Liver (tissue), 9 donors: ENCODE data around the gene B3GALT4. TPM values are rescaled to one million over a fixed set of nuclear protein-coding genes. Genes with fewer than 3 reads are reported as not detected.

ENCODE experiments used
- DNase-seq: peaks from one replicate; pipeline ENCODE4 v3.0.0-alpha.2; 2017; ENCODE audit warnings: low spot score
- H3K27ac ChIP-seq, 2 donors: one replicate each; pipeline ENCODE4 v1.7.0; 2013; ENCODE audit warnings: inconsistent platforms in 2 of 2, low read length in 2 of 2, control low read depth in 1 of 2, low read depth in 1 of 2, mild to moderate bottlenecking in 1 of 2
- H3K27me3 ChIP-seq, 4 donors: one replicate each; pipeline versions ENCODE4 v1.6.1 to v1.7.0; 2013; ENCODE audit warnings: low read length in 3 of 4, inconsistent platforms in 1 of 4, mild to moderate bottlenecking in 1 of 4, moderate library complexity in 1 of 4; ENCODE audit not compliant: control insufficient read depth in 4 of 4, insufficient read depth in 4 of 4
- H3K36me3 ChIP-seq, 4 donors: one replicate each; pipeline versions ENCODE4 v1.6.1 to v1.7.0; 2013; ENCODE audit warnings: low read length in 3 of 4, mild to moderate bottlenecking in 3 of 4, low read depth in 1 of 4, moderate library complexity in 1 of 4; ENCODE audit not compliant: control insufficient read depth in 4 of 4, insufficient read depth in 3 of 4
- H3K4me1 ChIP-seq, 4 donors: one replicate each; pipeline versions ENCODE4 v1.6.1 to v1.7.0; 2013; ENCODE audit warnings: low read length in 3 of 4, mild to moderate bottlenecking in 3 of 4, moderate library complexity in 1 of 4; ENCODE audit not compliant: control insufficient read depth in 4 of 4, insufficient read depth in 4 of 4
- H3K4me3 ChIP-seq, 3 donors: one replicate each; pipeline versions ENCODE4 v1.6.1 to v1.7.0; 2013; ENCODE audit warnings: low read length in 3 of 3, control low read depth in 1 of 3, low read depth in 1 of 3, mild to moderate bottlenecking in 1 of 3
- H3K9ac ChIP-seq, 2 donors: one replicate each; pipeline ENCODE4 v1.7.0; 2013; ENCODE audit warnings: low read length in 2 of 2, mild to moderate bottlenecking in 2 of 2, moderate library complexity in 2 of 2, control low read depth in 1 of 2, low read depth in 1 of 2
- H3K9me3 ChIP-seq, 4 donors: one replicate each; pipeline versions ENCODE4 v1.6.1 to v1.7.0; 2013; ENCODE audit warnings: low read length in 3 of 4; ENCODE audit not compliant: control insufficient read depth in 4 of 4
- CTCF ChIP-seq: fragments of 150-350 bp; IDR thresholded peaks from 2 replicates; pipeline ENCODE4 v1.5.1; 2017; ENCODE audit warnings: improper control_type of control experiment, low read depth, low read length; ENCODE audit not compliant: missing input control
- EGR1 ChIP-seq, 2 donors: IDR thresholded peaks; 2 replicates each; pipeline ENCODE4 v1.6.1; 2016 to 2018; ENCODE audit warnings: antibody characterized with exemption in 2 of 2, low read depth in 2 of 2
- FOXA1 ChIP-seq: IDR thresholded peaks from 2 replicates; pipeline ENCODE4 v1.6.1; 2016; ENCODE audit warnings: antibody characterized with exemption
- FOXA2 ChIP-seq: IDR thresholded peaks from 2 replicates; pipeline ENCODE4 v1.6.1; 2016; ENCODE audit warnings: antibody characterized with exemption
- GABPA ChIP-seq, 2 donors: IDR thresholded peaks in 1 of 2; conservative IDR thresholded peaks in 1 of 2; 2 replicates each; pipeline ENCODE4 v1.6.1; 2016; ENCODE audit warnings: antibody characterized with exemption in 2 of 2, mild to moderate bottlenecking in 1 of 2, moderate library complexity in 1 of 2
- HNF4A ChIP-seq, 2 donors: conservative IDR thresholded peaks; 2 replicates each; pipeline ENCODE4 v1.6.1; 2016; ENCODE audit warnings: antibody characterized with exemption in 2 of 2, mild to moderate bottlenecking in 2 of 2
- HNF4G ChIP-seq: IDR thresholded peaks from 2 replicates; pipeline ENCODE4 v1.6.1; 2016; ENCODE audit warnings: antibody characterized with exemption
- JUND ChIP-seq, 2 donors: IDR thresholded peaks; 2 replicates each; pipeline ENCODE4 v1.6.1; 2016; ENCODE audit warnings: antibody characterized with exemption in 2 of 2
- NR2F2 ChIP-seq: IDR thresholded peaks from 2 replicates; pipeline ENCODE4 v1.6.1; 2016; ENCODE audit warnings: antibody characterized with exemption
- RAD21 ChIP-seq, 2 donors: IDR thresholded peaks; 2 replicates each; pipeline ENCODE4 v1.6.1; 2016; ENCODE audit warnings: antibody characterized with exemption in 2 of 2, mild to moderate bottlenecking in 2 of 2
- REST ChIP-seq: IDR thresholded peaks from 2 replicates; pipeline ENCODE4 v1.6.1; 2016; ENCODE audit warnings: antibody characterized with exemption, mild to moderate bottlenecking
- RXRA ChIP-seq, 2 donors: IDR thresholded peaks; 2 replicates each; pipeline ENCODE4 v1.6.1; 2017 to 2018; ENCODE audit warnings: antibody characterized with exemption in 2 of 2, mild to moderate bottlenecking in 1 of 2
- SP1 ChIP-seq: IDR thresholded peaks from 2 replicates; pipeline ENCODE4 v1.6.1; 2018; ENCODE audit warnings: antibody characterized with exemption, mild to moderate bottlenecking
- TAF1 ChIP-seq: conservative IDR thresholded peaks from 2 replicates; pipeline ENCODE4 v1.6.1; 2016; ENCODE audit warnings: antibody characterized with exemption, mild to moderate bottlenecking
- YY1 ChIP-seq: IDR thresholded peaks from 2 replicates; pipeline ENCODE4 v1.6.1; 2016; ENCODE audit warnings: antibody characterized with exemption, mild to moderate bottlenecking
- ZBTB33 ChIP-seq: IDR thresholded peaks from 2 replicates; pipeline ENCODE4 v1.6.1; 2016; ENCODE audit warnings: antibody characterized with exemption
- WGBS: extraction: QIAGEN DNeasy Blood & Tissue Kit; methylation state at CpG from one replicate; pipeline ENCODE4 v1.1.7; 2013; 5-methylcytosine and 5-hydroxymethylcytosine counted together
- polyA plus RNA-seq, 2 donors: library from polyadenylated mRNA; stranded (reverse) in 1 of 2; unstranded in 1 of 2; fragments of 200-250 nt in 1 of 2; fragments of >200 nt in 1 of 2; fragmentation: Nextera tagmentation in 1 of 2; extraction: Ambion mirVana in 1 of 2; gene quantifications; one replicate each; pipeline versions ENCODE4 v1.2.1 to v1.2.3, GENCODE V29; 2013 to 2015
- total RNA-seq, 2 donors: library from RNA; depleted of rRNA; stranded (reverse); fragments of >200 nt; gene quantifications; one replicate each; pipeline ENCODE4 v1.2.3, GENCODE V29; 2014
- TF ChIP-seq, protein P1 (sequence below): IDR thresholded peaks from 2 replicates; pipeline ENCODE4 v1.6.1; 2016; ENCODE audit warnings: antibody characterized with exemption
- TF ChIP-seq, protein P2 (sequence below): IDR thresholded peaks from 2 replicates; pipeline ENCODE4 v1.6.1; 2016; ENCODE audit warnings: antibody characterized with exemption
- donor health status: healthy.
- donor health status: healthy.
- donor health status: healthy.
- donor health status: healthy.
- donor health status: healthy.

The B3GALT4 gene
- total and polyA plus RNA-seq, 4 donors, result 1.5 to 2.7 (median 1.9) TPM

GRCh38 chr6:33323623-33323948 is 46.7 kb downstream of the B3GALT4 start:
- H3K27ac ChIP-seq, result peak overlapping the region; percentile 85 to 86
- 6% methylated on average over 12 of the region's 12 CpGs for WGBS
- peaks cover 0 to 16% (median 8%) of the 10 kb centered on the region in 4 donors for H3K36me3 ChIP-seq
- DNase-seq, result no peak
- H3K9me3 ChIP-seq, result no peaks in the 10 kb centered on the region
- peak overlapping the region; percentile 36 to 85 (median 72) for H3K4me3 ChIP-seq
- peaks cover 14 to 39% (median 38%) of the 10 kb centered on the region in 4 donors for H3K4me1 ChIP-seq
- TF ChIP-seq ZBTB33 (no peak), FOXA2 (no peak), FOXA1 (no peak), HNF4A (conservative IDR thresholded peaks at IDR 0.05) (no peak), TAF1 (no peak), RXRA (IDR thresholded peaks at IDR 0.05) (no peak), CTCF (no peak), NR2F2 (no peak), JUND (IDR thresholded peaks at IDR 0.05) (no peak), SP1 (no peak), HNF4G (no peak), GABPA (IDR thresholded peaks at IDR 0.05 in 1 of 2, conservative IDR thresholded peaks at IDR 0.05 in 1 of 2) (no peak), RAD21 (IDR thresholded peaks at IDR 0.05) (no peak), YY1 (no peak), EGR1 (IDR thresholded peaks at IDR 0.05; ENCODE audit: low read depth in 2 of 2) (no peak), REST (no peak)
- TF ChIP-seq, protein P1, sequence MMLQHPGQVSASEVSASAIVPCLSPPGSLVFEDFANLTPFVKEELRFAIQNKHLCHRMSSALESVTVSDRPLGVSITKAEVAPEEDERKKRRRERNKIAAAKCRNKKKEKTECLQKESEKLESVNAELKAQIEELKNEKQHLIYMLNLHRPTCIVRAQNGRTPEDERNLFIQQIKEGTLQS, result no peak
- TF ChIP-seq, protein P2, sequence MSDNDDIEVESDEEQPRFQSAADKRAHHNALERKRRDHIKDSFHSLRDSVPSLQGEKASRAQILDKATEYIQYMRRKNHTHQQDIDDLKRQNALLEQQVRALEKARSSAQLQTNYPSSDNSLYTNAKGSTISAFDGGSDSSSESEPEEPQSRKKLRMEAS, result no peak
- no peaks in the 10 kb centered on the region for H3K27me3 ChIP-seq
- H3K9ac ChIP-seq, result no peak overlapping the region
